Measurements from ENCODE around the gene PDZD8.

PDZD8 gene, protein sequence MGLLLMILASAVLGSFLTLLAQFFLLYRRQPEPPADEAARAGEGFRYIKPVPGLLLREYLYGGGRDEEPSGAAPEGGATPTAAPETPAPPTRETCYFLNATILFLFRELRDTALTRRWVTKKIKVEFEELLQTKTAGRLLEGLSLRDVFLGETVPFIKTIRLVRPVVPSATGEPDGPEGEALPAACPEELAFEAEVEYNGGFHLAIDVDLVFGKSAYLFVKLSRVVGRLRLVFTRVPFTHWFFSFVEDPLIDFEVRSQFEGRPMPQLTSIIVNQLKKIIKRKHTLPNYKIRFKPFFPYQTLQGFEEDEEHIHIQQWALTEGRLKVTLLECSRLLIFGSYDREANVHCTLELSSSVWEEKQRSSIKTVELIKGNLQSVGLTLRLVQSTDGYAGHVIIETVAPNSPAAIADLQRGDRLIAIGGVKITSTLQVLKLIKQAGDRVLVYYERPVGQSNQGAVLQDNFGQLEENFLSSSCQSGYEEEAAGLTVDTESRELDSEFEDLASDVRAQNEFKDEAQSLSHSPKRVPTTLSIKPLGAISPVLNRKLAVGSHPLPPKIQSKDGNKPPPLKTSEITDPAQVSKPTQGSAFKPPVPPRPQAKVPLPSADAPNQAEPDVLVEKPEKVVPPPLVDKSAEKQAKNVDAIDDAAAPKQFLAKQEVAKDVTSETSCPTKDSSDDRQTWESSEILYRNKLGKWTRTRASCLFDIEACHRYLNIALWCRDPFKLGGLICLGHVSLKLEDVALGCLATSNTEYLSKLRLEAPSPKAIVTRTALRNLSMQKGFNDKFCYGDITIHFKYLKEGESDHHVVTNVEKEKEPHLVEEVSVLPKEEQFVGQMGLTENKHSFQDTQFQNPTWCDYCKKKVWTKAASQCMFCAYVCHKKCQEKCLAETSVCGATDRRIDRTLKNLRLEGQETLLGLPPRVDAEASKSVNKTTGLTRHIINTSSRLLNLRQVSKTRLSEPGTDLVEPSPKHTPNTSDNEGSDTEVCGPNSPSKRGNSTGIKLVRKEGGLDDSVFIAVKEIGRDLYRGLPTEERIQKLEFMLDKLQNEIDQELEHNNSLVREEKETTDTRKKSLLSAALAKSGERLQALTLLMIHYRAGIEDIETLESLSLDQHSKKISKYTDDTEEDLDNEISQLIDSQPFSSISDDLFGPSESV

GRCh38 chr10:117375360-117376178, at the start of gene PDZD8:
Gene PDZD8, minus strand, starts transcription at chr10:117375440. Its CDS starts 213 bp downstream, at chr10:117375227.
- peak; percentile 95 for DNase-seq (ENCODE audit: low spot score)
- TF ChIP-seq, protein P1, sequence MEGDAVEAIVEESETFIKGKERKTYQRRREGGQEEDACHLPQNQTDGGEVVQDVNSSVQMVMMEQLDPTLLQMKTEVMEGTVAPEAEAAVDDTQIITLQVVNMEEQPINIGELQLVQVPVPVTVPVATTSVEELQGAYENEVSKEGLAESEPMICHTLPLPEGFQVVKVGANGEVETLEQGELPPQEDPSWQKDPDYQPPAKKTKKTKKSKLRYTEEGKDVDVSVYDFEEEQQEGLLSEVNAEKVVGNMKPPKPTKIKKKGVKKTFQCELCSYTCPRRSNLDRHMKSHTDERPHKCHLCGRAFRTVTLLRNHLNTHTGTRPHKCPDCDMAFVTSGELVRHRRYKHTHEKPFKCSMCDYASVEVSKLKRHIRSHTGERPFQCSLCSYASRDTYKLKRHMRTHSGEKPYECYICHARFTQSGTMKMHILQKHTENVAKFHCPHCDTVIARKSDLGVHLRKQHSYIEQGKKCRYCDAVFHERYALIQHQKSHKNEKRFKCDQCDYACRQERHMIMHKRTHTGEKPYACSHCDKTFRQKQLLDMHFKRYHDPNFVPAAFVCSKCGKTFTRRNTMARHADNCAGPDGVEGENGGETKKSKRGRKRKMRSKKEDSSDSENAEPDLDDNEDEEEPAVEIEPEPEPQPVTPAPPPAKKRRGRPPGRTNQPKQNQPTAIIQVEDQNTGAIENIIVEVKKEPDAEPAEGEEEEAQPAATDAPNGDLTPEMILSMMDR (IDR thresholded peaks at IDR 0.05; ENCODE audit: borderline replicate concordance, control extremely low read depth, extremely low read depth, insufficient read depth, missing control alignments), result no peak
- in situ Hi-C loops (cut with MboI; ENCODE audit: low sequenced_read_pairs, unreplicated experiment), result no loop called here

GRCh38 chr10:117424171-117424570, 48.9 kb upstream of the PDZD8 start:
- in situ Hi-C loops (cut with MboI; ENCODE audit: low sequenced_read_pairs, unreplicated experiment), result no loop called here
- no peak for DNase-seq (ENCODE audit: low spot score)
- TF ChIP-seq, protein P1 (IDR thresholded peaks at IDR 0.05; ENCODE audit: borderline replicate concordance, control extremely low read depth, extremely low read depth, insufficient read depth, missing control alignments), result no peak

DNA sequence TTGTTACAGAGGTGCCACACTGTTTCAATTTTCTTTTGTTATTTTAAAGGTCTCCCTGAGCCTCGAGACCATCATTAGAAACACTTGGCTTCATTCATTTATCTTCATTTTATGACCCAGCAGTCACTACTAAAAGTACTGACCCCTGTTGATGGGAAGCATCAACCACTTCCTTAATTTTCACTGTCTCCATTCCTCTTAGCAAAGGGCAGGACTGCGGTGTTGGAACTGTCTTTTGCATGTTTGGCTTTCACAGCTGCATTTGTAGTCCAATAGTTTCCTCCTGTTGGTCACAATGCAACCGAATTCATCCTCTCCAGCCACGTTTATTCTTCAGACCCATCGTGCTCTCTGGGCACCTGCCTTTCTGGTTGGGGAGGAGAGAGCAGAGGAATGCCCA, 46.7 kb upstream of the PDZD8 start:
- DNase-seq (ENCODE audit: low spot score), result no peak
- in situ Hi-C loops (cut with MboI; ENCODE audit: low sequenced_read_pairs, unreplicated experiment), result no loop called here
- TF ChIP-seq, protein P1 (IDR thresholded peaks at IDR 0.05; ENCODE audit: borderline replicate concordance, control extremely low read depth, extremely low read depth, insufficient read depth, missing control alignments), result no peak

- in situ Hi-C loops (cut with MboI; ENCODE audit: low sequenced_read_pairs, unreplicated experiment), result no loop called here
- TF ChIP-seq, protein P1 (IDR thresholded peaks at IDR 0.05; ENCODE audit: borderline replicate concordance, control extremely low read depth, extremely low read depth, insufficient read depth, missing control alignments), result no peak
These were observed 45.5 kb upstream of the PDZD8 start for GRCh38 chr10:117420768-117421167.

DNA sequence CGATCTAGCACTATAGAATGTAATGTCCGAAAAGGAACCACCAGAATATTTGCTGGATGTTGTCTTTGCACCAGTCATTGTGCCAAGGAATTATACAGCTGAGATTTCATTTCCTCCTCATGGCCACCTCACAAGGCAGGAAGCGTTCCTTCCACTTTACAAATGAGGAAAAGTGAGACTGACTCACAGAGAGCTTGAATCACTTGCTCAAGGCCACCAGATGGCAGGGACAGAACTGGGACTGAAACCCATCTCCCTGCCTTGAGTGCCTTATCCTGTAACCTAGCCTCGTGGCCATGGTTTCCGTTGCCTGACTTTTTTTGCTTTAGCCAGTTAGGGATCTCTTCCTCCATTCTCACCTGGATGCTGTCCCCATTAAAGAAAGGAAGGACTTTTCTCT, 44.7 kb upstream of the PDZD8 start:
- in situ Hi-C loops (cut with MboI; ENCODE audit: low sequenced_read_pairs, unreplicated experiment), result no loop called here
- TF ChIP-seq, protein P1 (IDR thresholded peaks at IDR 0.05; ENCODE audit: borderline replicate concordance, control extremely low read depth, extremely low read depth, insufficient read depth, missing control alignments), result no peak
- DNase-seq (ENCODE audit: low spot score), result no peak

More at GRCh38 chr10:117420768-117421167, 45.5 kb upstream of the PDZD8 start:
- no peak for DNase-seq (ENCODE audit: low spot score)
